Natural killer cell (primary cell): ENCODE data around the gene TLX1. TPM values are rescaled to one million over a fixed set of nuclear protein-coding genes. Genes with fewer than 3 reads are reported as not detected.

Experiments used
- ATAC-seq, 3 donors: fragments of 150-1000 bp in 2 of 3; fragments of 200-7000 bp in 1 of 3; cut with Tn5 transposase; 1 replicate in 1 of 3; 2 replicates in 2 of 3; pipeline ENCODE4 v1.10.0; 2021; ENCODE audit warnings: mild to moderate bottlenecking in 2 of 3, moderate library complexity in 2 of 3
- DNase-seq, 2 donors: peaks; one replicate each; pipeline versions ENCODE4 v3.0.0 to v3.0.0-alpha.2; 2013 to 2021; ENCODE audit warnings: mixed read lengths in 1 of 2
- H3K27ac ChIP-seq: one replicate; pipeline ENCODE4 v1.5.1; 2013; ENCODE audit warnings: mild to moderate bottlenecking, low read length
- H3K27me3 ChIP-seq: one replicate; pipeline ENCODE4 v1.6.1; 2013; ENCODE audit warnings: low read length; ENCODE audit not compliant: control insufficient read depth, insufficient read depth
- H3K36me3 ChIP-seq: one replicate; pipeline ENCODE4 v1.6.1; 2013; ENCODE audit warnings: low read length; ENCODE audit not compliant: control insufficient read depth, insufficient read depth
- H3K4me1 ChIP-seq: one replicate; pipeline ENCODE4 v1.6.1; 2013; ENCODE audit warnings: low read length; ENCODE audit not compliant: control insufficient read depth, insufficient read depth
- H3K4me3 ChIP-seq: one replicate; pipeline ENCODE4 v1.5.1; 2013; ENCODE audit warnings: low read length
- H3K9me3 ChIP-seq: one replicate; pipeline ENCODE4 v1.6.1; 2013; ENCODE audit warnings: low read length; ENCODE audit not compliant: control insufficient read depth, insufficient read depth
- H3K27ac Mint-ChIP-seq, 2 donors: one replicate each; pipeline ENCODE4 v1.8.0; 2022; ENCODE audit warnings: mild to moderate bottlenecking in 2 of 2, mixed read lengths in 2 of 2, moderate library complexity in 1 of 2
- H3K27me3 Mint-ChIP-seq, 2 donors: one replicate each; pipeline ENCODE4 v1.8.0; 2022; ENCODE audit warnings: low read depth in 2 of 2, mixed read lengths in 2 of 2
- H3K36me3 Mint-ChIP-seq: one replicate; pipeline ENCODE4 v1.8.0; 2022; ENCODE audit warnings: mixed read lengths
- H3K4me1 Mint-ChIP-seq, 2 donors: one replicate each; pipeline ENCODE4 v1.8.0; 2022; ENCODE audit warnings: mixed read lengths in 2 of 2
- H3K4me3 Mint-ChIP-seq: one replicate; pipeline ENCODE4 v1.8.0; 2022; ENCODE audit warnings: mild to moderate bottlenecking, moderate library complexity, mixed read lengths
- H3K9me3 Mint-ChIP-seq, 2 donors: one replicate each; pipeline ENCODE4 v1.8.0; 2022; ENCODE audit warnings: mixed read lengths in 2 of 2
- WGBS: methylation state at CpG from one replicate; pipeline ENCODE4 v1.1.7; 2013; ENCODE audit warnings: missing lambda C conversion rate; ENCODE audit not compliant: insufficient coverage; 5-methylcytosine and 5-hydroxymethylcytosine counted together
- intact Hi-C: fragments of 100-400 bp; cut with micrococcal nuclease; formaldehyde crosslinking; loops from one replicate; pipeline ENCODE4 v1.14.2; 2022
- total RNA-seq, 4 donors: library from RNA; stranded (reverse); fragments of 120-200 nt in 1 of 4; gene quantifications; one replicate each; pipeline versions ENCODE4 v1.2.3 to v1.2.4, GENCODE V29; 2013 to 2022
- TF ChIP-seq, protein P1 (sequence below): fragments of 200-600 bp; IDR thresholded peaks from one replicate; pipeline ENCODE4 v1.8.0; 2022; ENCODE audit warnings: antibody characterized with exemption

The TLX1 gene
- total RNA-seq, 3 donors from 2014 or later (not counting 1 experiment from before 2014, with no cell fraction given): not detected

DNA sequence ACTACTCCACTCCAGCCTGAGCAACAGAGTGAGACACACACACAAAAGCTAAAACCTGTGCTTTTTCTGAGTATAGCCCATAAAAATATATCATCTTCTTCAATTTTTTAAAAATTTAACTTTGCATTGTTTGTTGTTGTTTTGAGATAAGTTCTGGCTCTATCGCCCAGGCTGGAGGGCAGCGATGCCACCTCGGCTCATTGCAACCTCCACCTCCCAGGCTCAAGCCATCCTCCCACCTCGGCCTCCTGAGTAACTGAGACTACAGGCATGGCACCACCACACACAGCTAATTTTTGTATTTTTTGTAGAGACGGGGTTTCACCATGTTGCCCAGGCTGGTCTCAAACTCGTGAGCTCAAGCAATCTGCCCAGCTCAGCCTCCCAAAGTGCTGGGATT is 14.3 kb upstream of the TLX1 start:
- Mint-ChIP-seq H3K4me3 (no peak overlapping the region), H3K27ac (no peak overlapping the region), H3K27me3 (peaks cover 24 to 42% of the 10 kb centered on the region in 2 donors), H3K9me3 (no peaks in the 10 kb centered on the region), H3K36me3 (no peaks in the 10 kb centered on the region), H3K4me1 (peaks cover 13% of the 10 kb centered on the region in 2 donors)
- Histone ChIP-seq H3K4me3 (no peak overlapping the region), H3K27ac (no peak overlapping the region), H3K27me3 (peaks cover 14% of the 10 kb centered on the region), H3K36me3 (no peaks in the 10 kb centered on the region), H3K4me1 (peaks cover 12% of the 10 kb centered on the region), H3K9me3 (no peaks in the 10 kb centered on the region)
- no peak for ATAC-seq
- intact Hi-C loops: no loop called here
- TF ChIP-seq, protein P1, sequence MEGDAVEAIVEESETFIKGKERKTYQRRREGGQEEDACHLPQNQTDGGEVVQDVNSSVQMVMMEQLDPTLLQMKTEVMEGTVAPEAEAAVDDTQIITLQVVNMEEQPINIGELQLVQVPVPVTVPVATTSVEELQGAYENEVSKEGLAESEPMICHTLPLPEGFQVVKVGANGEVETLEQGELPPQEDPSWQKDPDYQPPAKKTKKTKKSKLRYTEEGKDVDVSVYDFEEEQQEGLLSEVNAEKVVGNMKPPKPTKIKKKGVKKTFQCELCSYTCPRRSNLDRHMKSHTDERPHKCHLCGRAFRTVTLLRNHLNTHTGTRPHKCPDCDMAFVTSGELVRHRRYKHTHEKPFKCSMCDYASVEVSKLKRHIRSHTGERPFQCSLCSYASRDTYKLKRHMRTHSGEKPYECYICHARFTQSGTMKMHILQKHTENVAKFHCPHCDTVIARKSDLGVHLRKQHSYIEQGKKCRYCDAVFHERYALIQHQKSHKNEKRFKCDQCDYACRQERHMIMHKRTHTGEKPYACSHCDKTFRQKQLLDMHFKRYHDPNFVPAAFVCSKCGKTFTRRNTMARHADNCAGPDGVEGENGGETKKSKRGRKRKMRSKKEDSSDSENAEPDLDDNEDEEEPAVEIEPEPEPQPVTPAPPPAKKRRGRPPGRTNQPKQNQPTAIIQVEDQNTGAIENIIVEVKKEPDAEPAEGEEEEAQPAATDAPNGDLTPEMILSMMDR: no peak
- DNase-seq: no peak
- 88% methylated on average over 6 of the region's 6 CpGs for WGBS

DNA sequence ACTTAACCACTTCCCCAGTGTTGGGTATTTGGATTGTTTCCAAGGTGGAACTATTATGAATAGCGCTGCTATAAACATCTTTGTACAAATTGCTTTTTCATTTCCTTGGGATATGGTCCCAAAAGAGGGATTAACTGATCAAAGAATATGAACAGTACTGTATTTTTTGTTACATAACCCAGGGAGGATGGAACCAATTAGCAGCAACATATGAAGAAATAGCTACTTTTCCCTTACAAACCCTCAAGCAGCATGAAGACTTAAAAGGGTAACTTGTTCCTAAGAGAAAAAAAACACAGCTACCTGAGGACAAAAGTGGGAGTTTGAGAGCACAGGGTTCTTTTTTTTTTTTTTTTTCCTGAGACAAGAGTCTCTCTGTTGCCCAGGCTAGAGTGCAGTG is 13.1 kb upstream of the TLX1 start:
- H3K27me3 ChIP-seq: peaks cover 27% of the 10 kb centered on the region
- intact Hi-C loops: no loop called here
- Mint-ChIP-seq H3K4me3 (no peak overlapping the region), H3K4me1 (peaks cover 17 to 23% of the 10 kb centered on the region in 2 donors), H3K27ac (no peak overlapping the region), H3K36me3 (no peaks in the 10 kb centered on the region), H3K27me3 (peaks cover 25 to 49% of the 10 kb centered on the region in 2 donors), H3K9me3 (no peaks in the 10 kb centered on the region)
- TF ChIP-seq, protein P1: no peak
- no peak overlapping the region for H3K27ac ChIP-seq
- ATAC-seq (no peak), DNase-seq (no peak)
- 67% methylated on average over 1 of the region's 1 CpG for WGBS
- no peaks in the 10 kb centered on the region for H3K9me3 ChIP-seq
- H3K36me3 ChIP-seq: no peaks in the 10 kb centered on the region
- H3K4me1 ChIP-seq: peaks cover 19% of the 10 kb centered on the region
- H3K4me3 ChIP-seq: no peak overlapping the region

DNA sequence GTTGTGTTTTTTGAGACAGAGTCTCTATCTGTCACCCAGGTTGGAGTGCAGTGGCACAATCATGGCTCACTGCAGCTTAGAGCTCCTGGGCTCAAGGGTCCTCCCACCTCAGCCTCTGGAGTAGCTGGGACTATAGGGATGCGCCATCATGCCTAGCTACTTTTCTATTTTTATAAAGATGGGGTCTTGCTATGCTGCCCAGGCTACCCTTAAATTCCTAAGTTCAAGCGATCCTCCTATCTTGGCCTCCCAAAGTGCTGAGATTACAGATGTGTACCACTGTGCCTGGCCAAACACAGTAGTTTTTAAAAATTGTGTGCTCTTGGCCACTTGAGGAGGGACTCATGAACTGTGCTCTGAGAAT is 10.6 kb upstream of the TLX1 start:
- Histone ChIP-seq H3K4me1 (peaks cover 27% of the 10 kb centered on the region), H3K36me3 (no peaks in the 10 kb centered on the region), H3K27ac (no peak overlapping the region), H3K9me3 (no peaks in the 10 kb centered on the region), H3K27me3 (peaks cover 42% of the 10 kb centered on the region), H3K4me3 (peak overlapping the region; percentile 72)
- TF ChIP-seq, protein P1: no peak
- H3K27me3 Mint-ChIP-seq: peaks cover 38 to 49% of the 10 kb centered on the region in 2 donors
- no peaks in the 10 kb centered on the region for H3K9me3 Mint-ChIP-seq
- WGBS: 97% methylated on average over 2 of the region's 2 CpGs
- no peak for DNase-seq
- H3K36me3 Mint-ChIP-seq: peaks cover 6% of the 10 kb centered on the region
- ATAC-seq: no peak
- peak overlapping the region; percentile 98 for H3K4me3 Mint-ChIP-seq
- H3K4me1 Mint-ChIP-seq: peaks cover 27 to 34% of the 10 kb centered on the region in 2 donors
- intact Hi-C loops: no loop called here
- H3K27ac Mint-ChIP-seq: peak overlapping the region; percentile 67 to 97
